Psoas muscle (tissue), 8 donors: ENCODE results near the gene CUL4B. TPM values are rescaled to one million over a fixed set of nuclear protein-coding genes. Genes with fewer than 3 reads are reported as not detected.
A peak's percentile ranks its signal among the peaks of the same experiment; 100 is the strongest.
"Not testable (repeated sequence)": the region's sequence is repeated elsewhere in the genome, so short reads cannot be mapped to it uniquely, and the experiment has no call there.

ENCODE experiments used
- ATAC-seq, 4 donors: fragments of 200-7000 bp; cut with Tn5 transposase; one replicate each; pipeline ENCODE4 v1.9.1; 2020; ENCODE audit warnings: moderate library complexity in 3 of 4, mild to moderate bottlenecking in 2 of 4
- DNase-seq, 2 donors: peaks; one replicate each; pipeline ENCODE4 v3.0.0-alpha.2; 2020
- H3K27ac ChIP-seq: fragments of 200-600 bp; one replicate; pipeline ENCODE4 v1.8.0; 2022
- H3K27me3 ChIP-seq, 3 donors: fragments of 200-600 bp in 1 of 3; one replicate each; pipeline versions ENCODE4 v1.6.1 to v1.8.0; 2013 to 2022; ENCODE audit warnings: low read length in 2 of 3, mild to moderate bottlenecking in 2 of 3, moderate library complexity in 1 of 3; ENCODE audit not compliant: insufficient read depth in 3 of 3
- H3K36me3 ChIP-seq, 2 donors: fragments of 200-600 bp in 1 of 2; one replicate each; pipeline versions ENCODE4 v1.6.1 to v1.8.0; 2013 to 2022; ENCODE audit warnings: low read depth in 1 of 2, mild to moderate bottlenecking in 1 of 2, moderate library complexity in 1 of 2; ENCODE audit not compliant: insufficient read depth in 1 of 2
- H3K4me1 ChIP-seq: fragments of 200-600 bp; one replicate; pipeline ENCODE4 v1.8.0; 2022
- H3K4me3 ChIP-seq: fragments of 200-600 bp; one replicate; pipeline ENCODE4 v1.8.0; 2022; ENCODE audit warnings: mild to moderate bottlenecking
- H3K9me3 ChIP-seq: fragments of 200-600 bp; one replicate; pipeline ENCODE4 v1.8.0; 2022
- WGBS, 3 donors: extraction: QIAGEN DNeasy Blood & Tissue Kit; methylation state at CpG; one replicate each; pipeline versions ENCODE4 v1.1.6 to v1.1.7; 2013; 5-methylcytosine and 5-hydroxymethylcytosine counted together
- intact Hi-C, 2 donors: fragments of 100-400 bp; cut with DNase I; formaldehyde crosslinking; loops; one replicate each; pipeline versions ENCODE4 v1.11.0 to v1.14.2; 2022
- polyA plus RNA-seq, 3 donors: library from polyadenylated mRNA; stranded (reverse); fragments of 200-250 nt; gene quantifications; one replicate each; pipeline ENCODE4 v1.2.3, GENCODE V29; 2013
- total RNA-seq, 4 donors: library from RNA; stranded (reverse); fragmentation: NEBNext Ultra II Directional in 2 of 4; extraction: Animal tissue kit (Norgen Biotek cat#: 25700) in 2 of 4; gene quantifications; one replicate each; pipeline versions ENCODE4 v1.2.1 to v1.2.4, GENCODE V29; 2021 to 2023
- TF ChIP-seq, protein P1 (sequence below): fragments of 200-600 bp; IDR thresholded peaks from one replicate; pipeline ENCODE4 v1.8.0; 2022; ENCODE audit warnings: antibody characterized with exemption
- donor health status: healthy with polysubstance abuse.
- donor health status: DM: no; HTN: no; CAD: no; lungs with moderate emphysema.
- donor health status: Bipolar disorder and iron deficiency.
- donor health status: healthy.
- donor health status: DM: yes; HTN: yes; CAD: no.
- donor health status: DM: no; HTN: no; CAD: no.
- donor health status: DM: no; HTN: no; CAD: no.
- donor health status: DM: yes; HTN: yes; CAD: no.

Gene CUL4B
- total and polyA plus RNA-seq, 7 donors = 6.0 to 13.1 (median 11.1) TPM

DNA sequence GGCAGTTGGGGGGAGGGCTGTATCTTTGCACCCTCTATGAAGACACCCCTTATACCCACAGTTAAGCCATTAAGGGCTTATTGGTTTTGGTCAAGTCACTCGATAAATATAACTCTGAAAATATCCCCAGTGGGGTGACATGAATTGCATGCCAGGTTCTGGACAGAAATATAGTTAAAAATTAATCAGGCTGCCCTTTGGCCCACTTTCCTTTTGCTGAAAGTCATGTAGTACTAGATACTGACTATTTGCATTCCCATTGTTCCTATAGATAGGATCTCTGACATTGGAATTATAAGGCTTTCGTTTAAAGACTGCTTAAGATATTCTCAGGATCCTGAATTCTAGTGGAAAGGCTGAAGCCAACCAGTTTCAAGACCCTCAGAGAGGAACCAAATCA lies 48.1 kb downstream of the CUL4B start:
- ATAC-seq (no peak), DNase-seq (no peak)
- TF ChIP-seq, protein P1, sequence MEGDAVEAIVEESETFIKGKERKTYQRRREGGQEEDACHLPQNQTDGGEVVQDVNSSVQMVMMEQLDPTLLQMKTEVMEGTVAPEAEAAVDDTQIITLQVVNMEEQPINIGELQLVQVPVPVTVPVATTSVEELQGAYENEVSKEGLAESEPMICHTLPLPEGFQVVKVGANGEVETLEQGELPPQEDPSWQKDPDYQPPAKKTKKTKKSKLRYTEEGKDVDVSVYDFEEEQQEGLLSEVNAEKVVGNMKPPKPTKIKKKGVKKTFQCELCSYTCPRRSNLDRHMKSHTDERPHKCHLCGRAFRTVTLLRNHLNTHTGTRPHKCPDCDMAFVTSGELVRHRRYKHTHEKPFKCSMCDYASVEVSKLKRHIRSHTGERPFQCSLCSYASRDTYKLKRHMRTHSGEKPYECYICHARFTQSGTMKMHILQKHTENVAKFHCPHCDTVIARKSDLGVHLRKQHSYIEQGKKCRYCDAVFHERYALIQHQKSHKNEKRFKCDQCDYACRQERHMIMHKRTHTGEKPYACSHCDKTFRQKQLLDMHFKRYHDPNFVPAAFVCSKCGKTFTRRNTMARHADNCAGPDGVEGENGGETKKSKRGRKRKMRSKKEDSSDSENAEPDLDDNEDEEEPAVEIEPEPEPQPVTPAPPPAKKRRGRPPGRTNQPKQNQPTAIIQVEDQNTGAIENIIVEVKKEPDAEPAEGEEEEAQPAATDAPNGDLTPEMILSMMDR = no peak
- Histone ChIP-seq H3K36me3 (no peaks in the 10 kb centered on the region), H3K9me3 (no peaks in the 10 kb centered on the region), H3K4me3 (no peak overlapping the region), H3K27ac (no peak overlapping the region), H3K27me3 (no peaks in the 10 kb centered on the region), H3K4me1 (no peaks in the 10 kb centered on the region)
- WGBS, 3 donors = 71 to 89% (median 87%) methylated on average over 2 of the region's 2 CpGs
- intact Hi-C loops = no loop called here

DNA sequence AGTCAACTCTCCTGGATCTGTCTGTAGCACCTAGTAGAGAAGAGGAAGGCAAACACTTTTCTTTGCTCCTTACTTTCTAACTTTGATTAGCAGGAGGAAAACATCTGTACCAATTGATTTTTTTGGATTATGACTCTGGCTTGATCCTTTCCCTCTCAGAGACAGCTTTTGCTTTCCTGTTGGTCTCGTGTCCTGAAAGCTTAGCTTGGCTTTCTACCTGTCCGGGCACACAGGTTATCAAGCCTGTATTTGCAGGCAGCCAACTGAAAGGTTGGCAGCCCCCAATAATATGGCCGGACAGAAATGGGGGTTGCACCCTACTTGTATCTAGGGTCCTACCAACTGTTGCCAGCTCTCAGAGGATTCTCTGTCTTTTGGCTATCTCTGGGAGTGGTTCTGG lies 48.5 kb downstream of the CUL4B start:
- Histone ChIP-seq H3K4me1 (no peaks in the 10 kb centered on the region), H3K4me3 (no peak overlapping the region), H3K9me3 (no peaks in the 10 kb centered on the region), H3K27ac (no peak overlapping the region), H3K27me3 (no peaks in the 10 kb centered on the region), H3K36me3 (no peaks in the 10 kb centered on the region)
- TF ChIP-seq, protein P1 = no peak
- DNase-seq (no peak), ATAC-seq (no peak)
- intact Hi-C loops = no loop called here
- WGBS, 3 donors = 73 to 96% (median 89%) methylated on average over 3 of the region's 3 CpGs

DNA sequence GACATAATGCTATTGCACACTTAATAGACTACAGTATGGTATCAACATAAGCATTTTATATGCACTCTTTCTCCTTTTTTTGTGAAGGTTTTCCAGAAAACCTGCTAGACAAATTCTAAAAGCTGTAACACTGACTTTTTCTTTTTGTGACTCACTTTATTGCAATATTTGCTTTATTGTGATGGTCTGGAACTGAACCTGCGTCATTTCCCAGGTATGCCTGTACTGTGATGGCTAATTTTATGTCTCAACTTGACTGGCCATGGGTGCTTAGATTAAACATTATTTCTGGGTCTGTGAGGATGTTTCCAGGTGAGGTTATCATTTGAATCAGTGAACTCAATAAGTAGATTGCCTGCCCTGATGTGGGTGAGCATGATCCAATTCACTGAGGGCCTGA lies 56.2 kb downstream of the CUL4B start:
- Histone ChIP-seq H3K4me1 (no peaks in the 10 kb centered on the region), H3K27me3 (no peaks in the 10 kb centered on the region), H3K4me3 (no peak overlapping the region), H3K36me3 (no peaks in the 10 kb centered on the region), H3K9me3 (no peaks in the 10 kb centered on the region), H3K27ac (no peak overlapping the region)
- DNase-seq (no peak), ATAC-seq (no peak)
- WGBS, 3 donors = 78 to 100% (median 92%) methylated on average over 1 of the region's 1 CpG
- intact Hi-C loops = loop anchor here in 1 of 2 donors (5.0 kb wide), 1 partner anchor 158 kb away; no protein-coding TSS in a partner anchor
- TF ChIP-seq, protein P1 = no peak

DNA sequence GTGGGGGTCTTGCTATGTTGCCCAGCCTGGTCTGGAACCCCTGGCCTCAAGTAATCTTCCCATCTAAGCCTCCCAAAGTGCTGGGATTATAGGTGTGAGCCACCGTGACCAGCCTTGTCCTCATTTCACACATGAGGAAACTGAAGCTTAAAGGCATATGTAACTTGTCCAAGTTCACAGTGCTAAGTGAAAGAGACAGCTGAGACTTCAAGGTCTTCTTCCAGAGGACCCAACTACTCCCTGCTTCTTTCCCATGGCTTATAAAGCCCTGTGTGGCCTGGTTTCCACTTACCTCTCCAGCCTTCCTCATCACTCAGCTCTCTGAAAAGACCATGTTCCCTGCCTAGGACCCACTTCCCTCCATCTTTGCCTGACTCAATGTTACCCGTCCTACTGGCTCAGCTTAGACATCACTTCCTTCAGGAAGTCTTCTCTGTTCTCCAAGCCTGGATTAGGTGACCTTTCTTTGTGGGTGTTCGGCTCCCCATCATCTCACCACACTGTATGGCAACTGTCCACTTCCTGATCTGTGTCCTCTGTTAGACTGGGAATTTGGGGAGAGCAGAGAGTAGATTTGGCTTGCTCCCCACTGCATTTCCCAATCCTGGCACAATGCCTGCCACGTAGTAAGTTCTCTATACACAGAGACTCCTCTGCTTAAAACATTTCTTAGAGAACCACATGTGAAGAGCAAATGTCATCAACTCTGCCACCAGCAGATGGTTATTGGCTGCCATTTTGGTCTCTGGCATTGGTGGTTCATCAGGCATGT lies 61.3 kb downstream of the CUL4B start:
- intact Hi-C loops = loop anchor here (5.0 to 10.0 kb wide), 3 partner anchors 163 to 273 kb away; no protein-coding TSS in a partner anchor
- no peaks in the 10 kb centered on the region for H3K9me3 ChIP-seq
- H3K27me3 ChIP-seq = no peaks in the 10 kb centered on the region
- no peaks in the 10 kb centered on the region for H3K36me3 ChIP-seq
- TF ChIP-seq, protein P1 = no peak
- 47 to 55% (median 47%) methylated on average over 4 of the region's 4 CpGs for WGBS, 3 donors
- ATAC-seq (no peak), DNase-seq (peak in 1 of 2 donors; percentile 17)
- H3K4me1 ChIP-seq = no peaks in the 10 kb centered on the region
- H3K27ac ChIP-seq = no peak overlapping the region
- no peak overlapping the region for H3K4me3 ChIP-seq

DNA sequence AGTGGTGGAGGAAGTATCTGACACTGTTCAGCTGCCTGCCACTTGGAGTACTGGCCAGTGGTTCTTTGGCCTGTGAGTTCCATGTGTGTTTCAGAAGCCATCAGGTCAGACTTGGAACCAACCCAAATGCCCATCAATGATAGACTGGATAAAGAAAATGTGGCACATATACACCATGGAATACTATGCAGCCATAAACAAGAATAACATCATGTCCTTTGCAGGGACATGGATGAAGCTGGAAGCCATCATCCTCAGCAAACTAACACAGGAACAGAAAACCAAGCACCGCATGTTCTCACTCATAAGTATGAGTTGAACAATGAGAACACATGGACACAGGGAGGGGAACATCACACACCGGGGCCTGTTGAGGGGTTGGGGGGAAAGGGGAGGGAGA lies 70.6 kb downstream of the CUL4B start:
- intact Hi-C loops = loop anchor here in 1 of 2 donors (10.0 kb wide), 1 partner anchor 275 kb away; no protein-coding TSS in a partner anchor
- not testable (repeated sequence) for DNase-seq, H3K4me3 ChIP-seq, H3K4me1 ChIP-seq, H3K27me3 ChIP-seq, ATAC-seq, H3K9me3 ChIP-seq, H3K36me3 ChIP-seq, H3K27ac ChIP-seq
- 91 to 97% (median 94%) methylated on average over 2 of the region's 2 CpGs for WGBS, 3 donors
